Measurements from ENCODE around the gene UBE2J2.

UBE2J2 gene

DNA sequence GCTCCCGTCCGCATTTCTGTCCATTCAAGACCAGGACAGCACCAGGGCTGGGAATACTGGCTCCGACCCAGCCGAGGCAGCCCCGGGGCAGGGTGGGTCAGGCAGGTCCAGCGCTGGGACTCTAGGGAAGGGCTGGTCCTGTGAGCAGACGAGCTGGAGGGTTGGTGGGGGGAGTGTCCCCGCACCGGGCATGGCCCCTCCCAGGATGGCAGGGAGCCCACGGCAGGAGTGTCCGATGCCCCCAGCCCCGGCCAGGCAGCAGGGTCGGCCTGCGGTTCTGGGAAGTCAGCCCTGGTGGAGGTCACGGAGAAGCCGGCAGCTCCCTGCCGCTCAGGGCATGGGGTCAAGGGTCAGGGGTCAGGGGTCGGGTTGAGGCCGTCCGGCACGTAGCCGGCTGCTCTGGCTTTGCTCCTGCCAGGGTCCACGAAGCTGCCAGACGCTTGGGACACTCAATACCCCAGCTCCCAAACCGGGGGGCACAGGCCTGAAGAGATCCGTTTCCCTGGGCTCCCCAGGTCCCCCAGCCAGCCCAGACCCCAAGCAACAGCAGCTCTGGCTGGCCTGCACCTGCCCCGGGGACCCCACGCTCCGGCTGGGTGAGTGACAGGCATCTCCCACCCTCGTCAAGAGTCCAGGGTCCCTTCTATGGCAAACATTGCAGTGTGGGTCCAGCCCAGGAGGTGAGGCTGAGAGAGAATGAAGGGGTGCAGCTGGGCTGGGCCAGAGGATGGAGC is 33.9 kb downstream of the UBE2J2 start:
- no peak for DNase-seq (ENCODE audit: low spot score)

- no peak for DNase-seq (ENCODE audit: low spot score)
These were observed 34.4 kb downstream of the UBE2J2 start for GRCh38 chr1:1239227-1239613.

DNA sequence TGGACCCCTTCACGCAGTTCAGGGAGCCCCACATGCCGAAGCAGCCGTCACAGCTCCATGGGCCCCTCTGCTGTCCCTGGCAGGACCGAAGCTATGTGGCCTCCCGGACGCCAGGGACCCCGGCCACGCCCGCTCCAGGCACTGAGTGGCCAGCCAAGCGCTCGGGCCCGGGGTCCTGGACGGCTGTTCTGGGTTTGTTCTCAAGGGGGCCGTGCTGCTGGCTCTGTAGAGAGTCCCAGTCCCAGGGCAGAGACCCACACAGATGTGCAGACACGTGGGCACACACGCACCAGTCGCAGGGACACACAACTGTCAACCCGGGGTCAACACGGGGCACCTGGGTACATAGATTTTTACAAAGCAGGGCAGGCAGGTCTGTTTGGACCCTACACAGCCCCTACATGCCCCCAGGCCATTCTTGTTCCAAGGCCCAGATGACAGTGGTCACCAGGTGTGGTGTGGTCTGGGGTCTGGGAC is 34.9 kb downstream of the UBE2J2 start:
- no peak for DNase-seq (ENCODE audit: low spot score)

- DNase-seq (ENCODE audit: low spot score), result peak; percentile 24
These were observed 35.6 kb downstream of the UBE2J2 start for GRCh38 chr1:1237874-1238701.

DNA sequence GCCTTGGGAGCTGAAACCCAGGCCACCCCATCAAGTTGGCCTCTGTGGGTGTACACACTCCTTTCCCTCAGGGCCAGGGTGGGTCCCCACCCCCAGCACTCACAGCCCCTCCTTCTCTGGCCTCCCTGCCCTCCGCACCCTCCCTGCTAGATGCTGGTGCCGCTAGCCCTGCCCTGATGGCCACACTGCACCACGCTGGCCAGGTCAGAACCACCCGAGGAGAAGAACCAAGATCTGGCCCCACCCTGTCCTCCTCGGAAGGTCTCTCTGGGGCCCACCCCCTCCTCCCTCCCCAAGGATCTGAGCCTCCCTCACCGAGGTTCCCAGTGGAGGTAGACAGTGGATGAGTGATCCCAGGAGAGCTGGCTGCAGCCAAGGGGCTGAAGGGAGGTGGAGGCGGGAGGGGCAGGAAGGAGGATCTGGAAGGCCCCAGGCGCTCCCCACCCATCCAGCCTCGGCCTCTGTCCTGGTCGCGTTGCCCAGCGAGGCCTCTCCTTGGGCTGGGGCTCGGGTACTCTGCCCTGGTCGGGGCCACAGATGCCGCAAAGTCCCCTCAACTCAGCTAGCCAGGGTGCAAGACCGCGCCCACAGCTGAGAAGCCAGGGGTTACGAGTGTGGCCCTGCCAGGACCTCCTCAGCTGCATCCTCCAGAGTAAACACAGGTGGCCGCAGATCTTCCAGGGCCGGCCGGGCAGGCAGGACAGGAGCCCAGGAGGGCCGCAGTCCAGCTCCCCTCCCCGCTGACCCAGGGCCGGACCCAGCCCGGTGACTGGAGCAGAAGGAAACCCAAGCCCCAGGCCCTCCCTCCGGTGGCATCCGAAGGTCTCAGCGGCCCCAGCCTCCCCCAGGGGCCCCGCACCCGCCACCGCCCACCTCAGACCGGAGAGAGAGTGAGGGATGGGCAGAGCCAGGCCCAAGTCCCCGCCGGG is 36.4 kb downstream of the UBE2J2 start:
- DNase-seq (ENCODE audit: low spot score), result no peak

GRCh38 chr1:1236176-1236763 is 37.4 kb downstream of the UBE2J2 start:
- DNase-seq (ENCODE audit: low spot score), result no peak

DNA sequence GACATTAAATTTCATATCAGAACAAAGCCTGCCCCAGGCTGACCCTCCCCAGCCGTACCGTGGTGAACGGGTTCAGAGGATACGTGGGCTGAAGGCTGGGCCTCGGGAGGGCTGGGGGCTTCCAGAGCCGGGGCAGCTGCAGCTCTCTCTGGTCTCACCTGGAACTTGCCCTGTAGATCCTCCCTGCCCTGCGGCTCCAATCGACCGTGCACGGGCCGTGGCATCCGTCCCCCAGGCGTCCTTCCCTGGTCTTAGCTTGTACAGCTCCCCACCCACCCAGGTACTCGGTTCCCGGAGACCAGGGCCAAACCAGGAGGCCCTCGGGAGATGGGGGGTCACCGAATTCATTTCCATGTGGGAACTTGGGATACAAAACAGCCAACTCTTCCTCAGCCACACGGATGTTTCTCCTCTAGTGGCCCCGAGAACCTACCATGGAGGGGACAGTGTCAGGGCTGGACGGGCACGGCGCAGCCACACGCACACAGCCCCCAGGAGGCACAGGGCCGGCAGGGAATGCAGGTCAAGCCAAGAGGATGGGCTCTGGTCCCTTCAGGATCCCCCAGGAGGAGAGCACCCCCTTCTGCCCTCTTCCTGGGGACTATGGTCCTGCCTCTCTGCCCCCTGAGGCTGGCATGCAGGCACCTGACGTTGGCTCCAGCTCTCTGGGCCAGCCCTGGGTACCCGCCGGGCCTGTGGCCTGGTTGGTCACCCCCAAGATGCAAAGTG is 38.5 kb downstream of the UBE2J2 start:
- DNase-seq (ENCODE audit: low spot score), result no peak

DNA sequence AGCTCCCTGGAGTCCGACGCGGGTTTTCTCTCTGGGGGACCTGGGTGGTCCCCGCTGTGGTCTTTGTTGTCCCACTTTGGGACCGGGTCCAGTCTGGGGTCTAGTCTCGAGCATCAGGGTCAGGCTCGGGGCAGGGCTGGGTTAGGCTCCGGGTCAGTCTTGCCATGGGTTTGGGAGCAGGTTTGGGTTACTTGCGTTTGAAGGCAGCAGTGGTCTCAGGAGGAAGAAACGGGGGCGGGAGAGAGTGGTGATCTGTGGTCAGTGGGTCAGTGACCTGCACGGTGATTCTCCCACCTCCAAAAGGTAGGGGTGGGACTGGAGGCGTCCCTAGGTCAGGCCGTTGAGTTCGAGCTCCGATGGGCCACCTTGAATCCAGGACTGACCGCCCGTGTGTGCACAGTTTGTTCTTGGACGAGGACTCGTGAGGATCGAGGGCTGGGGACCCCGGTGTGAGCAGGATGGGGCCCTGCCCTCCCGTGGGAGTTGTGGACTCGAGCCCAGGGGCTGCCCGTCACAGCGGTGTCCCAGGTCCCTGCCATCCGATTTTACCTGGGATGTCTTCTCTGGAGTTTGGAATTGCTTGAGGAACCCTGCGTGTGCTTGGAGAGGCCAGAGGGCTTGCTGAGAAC is 39.4 kb downstream of the UBE2J2 start:
- no peak for DNase-seq (ENCODE audit: low spot score)

GRCh38 chr1:1233567-1233892 is 40.1 kb downstream of the UBE2J2 start:
- DNase-seq (ENCODE audit: low spot score), result no peak

DNA sequence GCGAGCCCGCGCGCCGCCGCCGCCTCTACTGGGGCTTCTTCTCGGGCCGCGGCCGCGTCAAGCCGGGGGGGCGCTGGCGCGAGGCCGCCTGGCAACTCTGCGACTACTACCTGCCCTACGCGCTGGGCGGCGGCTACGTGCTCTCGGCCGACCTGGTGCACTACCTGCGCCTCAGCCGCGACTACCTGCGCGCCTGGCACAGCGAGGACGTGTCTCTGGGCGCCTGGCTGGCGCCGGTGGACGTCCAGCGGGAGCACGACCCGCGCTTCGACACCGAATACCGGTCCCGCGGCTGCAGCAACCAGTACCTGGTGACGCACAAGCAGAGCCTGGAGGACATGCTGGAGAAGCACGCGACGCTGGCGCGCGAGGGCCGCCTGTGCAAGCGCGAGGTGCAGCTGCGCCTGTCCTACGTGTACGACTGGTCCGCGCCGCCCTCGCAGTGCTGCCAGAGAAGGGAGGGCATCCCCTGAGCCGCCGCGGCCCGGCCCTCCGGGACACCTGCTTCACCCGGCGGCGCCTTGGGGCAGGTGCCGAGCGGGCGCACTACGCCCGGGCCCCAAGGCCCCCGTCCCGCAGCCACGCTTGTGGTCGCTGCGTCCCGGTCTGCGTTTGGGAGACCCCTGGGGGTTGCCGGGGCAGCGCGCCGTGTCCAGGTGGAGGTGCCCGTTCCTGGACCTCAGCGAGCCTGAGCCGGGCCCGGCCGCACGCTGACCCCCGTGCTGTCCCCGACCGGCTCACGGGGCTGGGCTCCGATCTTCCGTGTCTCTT is 40.7 kb downstream of the UBE2J2 start:
- no peak for DNase-seq (ENCODE audit: low spot score)

DNA sequence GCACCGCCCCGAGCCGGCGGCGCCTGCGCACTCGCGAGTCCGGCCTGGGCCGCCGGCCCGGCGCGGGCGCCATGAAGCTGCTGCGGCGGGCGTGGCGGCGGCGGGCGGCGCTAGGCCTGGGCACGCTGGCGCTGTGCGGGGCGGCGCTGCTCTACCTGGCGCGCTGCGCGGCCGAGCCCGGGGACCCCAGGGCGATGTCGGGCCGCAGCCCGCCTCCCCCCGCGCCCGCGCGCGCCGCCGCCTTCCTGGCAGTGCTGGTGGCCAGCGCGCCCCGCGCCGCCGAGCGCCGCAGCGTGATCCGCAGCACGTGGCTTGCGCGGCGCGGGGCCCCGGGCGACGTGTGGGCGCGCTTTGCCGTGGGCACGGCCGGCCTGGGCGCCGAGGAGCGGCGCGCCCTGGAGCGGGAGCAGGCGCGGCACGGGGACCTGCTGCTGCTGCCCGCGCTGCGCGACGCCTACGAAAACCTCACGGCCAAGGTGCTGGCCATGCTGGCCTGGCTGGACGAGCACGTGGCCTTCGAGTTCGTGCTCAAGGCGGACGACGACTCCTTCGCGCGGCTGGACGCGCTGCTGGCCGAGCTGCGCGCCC is 41.4 kb downstream of the UBE2J2 start, which contains the start of gene B3GALT6:
Gene B3GALT6, plus strand, starts transcription at position 30 of the 588 bp plus-strand sequence. Its CDS starts 42 bp downstream, at position 72.
- no peak for DNase-seq (ENCODE audit: low spot score)

DNA sequence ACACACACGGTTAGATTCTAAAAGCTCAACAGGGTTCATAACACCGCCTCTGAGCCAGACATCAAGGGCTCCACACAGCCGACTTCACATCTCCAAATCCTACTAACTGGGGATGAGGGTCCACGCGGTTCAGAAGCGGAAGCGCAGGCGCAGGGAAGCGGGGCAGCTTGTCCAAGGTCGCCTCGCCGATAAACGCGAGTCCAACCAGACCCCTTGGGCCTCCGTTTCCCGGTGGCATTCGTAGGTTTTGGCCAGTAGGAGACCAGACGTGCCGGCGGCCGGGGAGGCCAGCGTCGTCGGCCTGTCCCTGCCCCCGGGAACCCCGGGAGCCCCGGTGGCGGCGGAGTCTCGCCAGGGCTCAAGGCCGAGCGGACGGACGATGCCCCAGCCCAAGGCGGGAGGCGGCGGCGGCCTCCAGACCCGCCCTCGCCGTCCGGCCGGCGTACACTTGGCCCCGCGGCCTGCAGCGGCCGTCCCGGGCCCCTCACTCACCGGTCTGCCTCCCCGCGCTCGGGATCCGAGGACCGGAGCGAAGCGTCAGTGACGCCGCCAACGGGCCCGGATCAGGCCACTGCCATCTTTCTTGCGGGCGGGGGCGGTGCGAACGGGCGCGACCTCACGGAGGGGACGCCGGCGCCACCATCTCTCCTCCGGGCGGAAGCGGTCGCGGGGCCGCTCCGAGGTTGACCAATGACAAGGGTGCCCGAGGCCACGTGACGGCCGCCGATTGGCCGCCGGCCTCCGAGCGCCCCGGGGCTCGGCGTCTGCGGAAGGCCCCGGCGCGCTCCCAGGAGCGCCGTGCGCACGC is 42.0 kb downstream of the UBE2J2 start, which contains the start of gene SDF4:
Gene SDF4, minus strand, starts transcription at position 602 of the 808 bp plus-strand sequence. CDS start 3,229 bp downstream, outside the sequence.
- DNase-seq (ENCODE audit: low spot score), result peak; percentile 96

DNA sequence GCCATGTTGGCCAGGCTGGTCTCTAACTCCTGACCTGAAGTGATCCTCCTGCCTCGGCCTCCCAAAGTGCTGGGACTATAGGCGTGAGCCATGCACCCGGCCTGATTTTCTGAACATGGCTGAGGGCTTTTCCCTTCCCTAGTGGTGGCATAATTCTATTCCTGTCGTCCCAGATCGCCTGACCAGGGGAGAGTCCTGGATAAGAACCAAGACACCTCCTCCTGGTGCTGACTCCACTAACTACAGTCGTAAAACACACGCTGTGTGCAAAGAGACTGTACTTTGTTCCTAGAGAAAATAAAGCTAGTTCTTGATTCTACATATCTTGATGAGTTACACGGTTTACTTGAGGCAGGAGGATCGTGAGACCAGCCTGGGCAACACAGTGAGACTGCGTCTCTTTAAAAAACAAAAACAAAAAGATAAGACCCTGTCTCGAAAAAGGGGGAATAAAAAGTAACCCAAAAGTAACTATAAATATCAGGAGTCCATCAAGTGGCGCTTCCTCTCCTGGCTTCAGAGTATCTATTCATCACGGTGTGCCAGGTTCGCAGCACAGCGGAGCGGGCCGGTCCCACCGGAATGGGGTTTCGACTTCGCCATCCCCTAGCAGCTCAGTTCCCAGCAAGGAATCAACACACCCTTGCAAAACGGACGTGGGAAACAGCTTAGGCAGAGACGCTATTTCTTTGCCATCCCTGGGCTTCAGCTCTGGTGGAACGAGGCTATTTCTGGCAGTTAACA is 42.8 kb downstream of the UBE2J2 start:
- DNase-seq (ENCODE audit: low spot score), result peak; percentile 54

DNA sequence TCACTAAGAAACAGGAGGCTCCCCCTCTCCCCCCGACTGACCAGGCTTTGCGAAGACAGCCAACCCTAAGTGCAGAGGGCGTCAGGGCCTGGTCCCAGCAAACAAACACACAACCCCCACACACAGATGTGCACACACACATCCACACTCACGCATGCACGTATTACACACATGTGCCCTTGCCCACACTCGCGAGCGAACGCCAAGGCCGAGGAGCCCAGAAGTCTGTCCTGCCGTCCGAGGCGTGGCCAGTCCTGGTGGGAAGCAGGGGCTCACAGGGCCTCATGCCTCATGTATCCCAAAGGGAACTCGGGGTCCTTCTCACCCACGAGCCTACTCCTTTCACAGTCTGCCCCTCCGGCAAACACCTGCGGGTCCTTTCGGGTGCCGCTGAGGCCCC is 43.9 kb downstream of the UBE2J2 start:
- DNase-seq (ENCODE audit: low spot score), result no peak

- no peak for DNase-seq (ENCODE audit: low spot score)
These were observed 44.9 kb downstream of the UBE2J2 start for GRCh38 chr1:1228596-1229321.

DNA sequence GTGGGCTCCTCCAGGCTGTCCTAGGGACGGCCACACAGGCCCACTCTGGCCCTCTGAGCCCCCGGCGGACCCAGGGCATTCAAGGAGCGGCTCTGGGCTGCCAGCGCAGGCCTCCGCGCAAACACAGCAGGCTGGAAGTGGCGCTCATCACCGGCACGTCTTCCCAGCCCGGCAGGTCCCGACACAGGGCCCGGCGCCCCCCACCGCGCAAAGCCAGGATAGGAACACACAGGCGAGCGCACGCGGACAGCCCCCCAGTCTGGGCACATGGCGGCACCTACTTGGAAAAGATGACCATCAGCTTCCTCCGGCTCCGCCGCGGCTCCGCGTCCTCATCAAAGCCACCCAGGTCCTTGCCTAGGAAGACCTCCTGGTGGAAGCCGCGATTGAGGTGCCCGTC is 45.5 kb downstream of the UBE2J2 start:
- DNase-seq (ENCODE audit: low spot score), result no peak

DNA sequence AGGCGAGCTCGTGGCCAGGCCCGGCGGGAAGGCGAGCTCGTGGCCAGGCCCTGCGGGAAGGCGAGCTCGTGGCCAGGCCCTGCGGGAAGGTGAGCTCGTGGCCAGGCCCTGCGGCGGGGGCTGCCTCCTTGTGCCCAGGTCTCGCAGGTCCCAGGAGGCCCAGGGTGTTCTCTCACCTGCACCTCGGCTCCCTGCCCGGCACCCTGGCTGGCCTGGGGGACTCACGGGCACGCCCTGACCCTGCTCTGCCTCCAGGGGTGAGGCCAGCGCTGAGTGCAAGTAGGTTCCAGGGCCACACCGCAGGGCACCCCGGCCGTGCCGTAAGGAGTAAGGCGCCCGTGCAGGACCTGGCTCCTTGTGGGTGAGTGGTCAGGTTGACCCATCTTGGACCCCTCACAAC is 46.3 kb downstream of the UBE2J2 start:
- DNase-seq (ENCODE audit: low spot score), result no peak
